Daoy (cell line): Measurements from ENCODE around the gene UQCRH. TPM values are rescaled to one million over a fixed set of nuclear protein-coding genes. Genes with fewer than 3 reads are reported as not detected.
A peak's percentile ranks its signal among the peaks of the same experiment; 100 is the strongest.
"Not testable (repeated sequence)": the region's sequence is repeated elsewhere in the genome, so short reads cannot be mapped to it uniquely, and the experiment has no call there.

Experiments used
- DNase-seq: peaks from one replicate; pipeline ENCODE4 v3.0.0-alpha.2; 2015; ENCODE audit warnings: low read depth
- total RNA-seq: library from RNA; depleted of rRNA; stranded (reverse); fragments of >200 nt; shearing (Covaris generic); gene quantifications from 2 replicates; pipeline ENCODE4 v1.2.3, GENCODE V29; 2014

UQCRH gene
- total RNA-seq, 1 experiment from 2014 or later, result 1,452 TPM

GRCh38 chr1:46300673-46301405, 2.7 kb upstream of the UQCRH start:
- no peak for DNase-seq

GRCh38 chr1:46301406-46301807, 2.1 kb upstream of the UQCRH start:
- DNase-seq, result no peak

- DNase-seq, result peak; percentile 61
Observed at GRCh38 chr1:46301808-46302640, 1.5 kb upstream of the UQCRH start.

- peak; percentile 46 for DNase-seq
Observed at GRCh38 chr1:46302641-46303037, 859 bp upstream of the UQCRH start.

GRCh38 chr1:46303872-46304326, 401 bp downstream of the UQCRH start:
- no peak for DNase-seq

GRCh38 chr1:46306159-46306530, 2.6 kb downstream of the UQCRH start:
- no peak for DNase-seq

GRCh38 chr1:46309401-46310159, 6.1 kb downstream of the UQCRH start:
- no peak for DNase-seq

- DNase-seq, result no peak
Observed at GRCh38 chr1:46310321-46310720, 6.8 kb downstream of the UQCRH start.

- no peak for DNase-seq
Observed at GRCh38 chr1:46315669-46316403, 12.3 kb downstream of the UQCRH start.

GRCh38 chr1:46317323-46317722, 13.8 kb downstream of the UQCRH start:
- no peak for DNase-seq

- DNase-seq, result not testable (repeated sequence)
Observed at GRCh38 chr1:46319301-46319700, 15.8 kb downstream of the UQCRH start.

GRCh38 chr1:46319960-46320914, 16.7 kb downstream of the UQCRH start:
- DNase-seq, result not testable (repeated sequence)

- not testable (repeated sequence) for DNase-seq
Observed at GRCh38 chr1:46322191-46322590, 18.7 kb downstream of the UQCRH start.

GRCh38 chr1:46325285-46326076, 22.0 kb downstream of the UQCRH start:
- not testable (repeated sequence) for DNase-seq

- not testable (repeated sequence) for DNase-seq
Observed at GRCh38 chr1:46328182-46328581, 24.7 kb downstream of the UQCRH start.

GRCh38 chr1:46329807-46330206, 26.3 kb downstream of the UQCRH start:
- DNase-seq, result not testable (repeated sequence)

- DNase-seq, result not testable (repeated sequence)
Observed at GRCh38 chr1:46330381-46330780, 26.9 kb downstream of the UQCRH start.

- DNase-seq, result not testable (repeated sequence)
Observed at GRCh38 chr1:46331786-46332540, 28.5 kb downstream of the UQCRH start.
